NCI-H146 treated with DMSO at 0.1 percent for 48 hours (cell line): ENCODE data around the gene C9orf50.
A peak's percentile ranks its signal among the peaks of the same experiment; 100 is the strongest.
"Not testable (repeated sequence)": the region's sequence is repeated elsewhere in the genome, so short reads cannot be mapped to it uniquely, and the experiment has no call there.

Experiments
- DNase-seq: peaks from one replicate; lab custom pipeline; 2025; ENCODE audit not compliant: unreplicated experiment; lab: John Stamatoyannopoulos, UW

C9orf50 gene

DNA sequence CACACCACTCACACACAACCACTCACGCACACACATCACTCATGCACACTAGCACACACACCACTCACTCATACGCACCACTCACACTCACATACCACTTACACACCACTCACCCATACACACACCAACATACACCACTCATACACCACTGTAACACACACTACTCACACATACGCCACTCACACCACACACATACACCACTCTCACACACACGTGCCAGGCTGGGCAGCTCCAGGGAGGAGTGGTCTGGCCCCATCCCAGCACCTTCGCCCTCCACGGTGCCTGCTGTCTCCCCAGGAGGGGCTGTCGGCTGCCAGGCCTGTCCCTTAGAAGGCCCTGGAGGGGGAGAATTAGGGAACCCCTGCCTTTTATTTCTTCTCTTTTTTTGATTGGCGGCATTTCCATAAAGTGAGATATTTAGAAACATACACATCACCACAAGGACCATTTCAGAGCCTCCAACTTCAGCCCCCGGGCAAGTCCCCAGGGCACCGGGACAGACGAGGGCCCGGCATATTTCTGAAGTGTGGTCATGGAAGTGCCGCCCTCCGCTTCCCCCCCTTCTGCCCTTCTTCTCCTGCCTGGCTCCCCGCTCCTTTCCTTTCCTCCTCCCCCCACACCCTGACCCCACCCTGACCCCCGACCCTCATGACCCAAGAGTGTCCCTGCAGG lies 27.3 kb upstream of the C9orf50 start:
- DNase-seq = no peak

DNA sequence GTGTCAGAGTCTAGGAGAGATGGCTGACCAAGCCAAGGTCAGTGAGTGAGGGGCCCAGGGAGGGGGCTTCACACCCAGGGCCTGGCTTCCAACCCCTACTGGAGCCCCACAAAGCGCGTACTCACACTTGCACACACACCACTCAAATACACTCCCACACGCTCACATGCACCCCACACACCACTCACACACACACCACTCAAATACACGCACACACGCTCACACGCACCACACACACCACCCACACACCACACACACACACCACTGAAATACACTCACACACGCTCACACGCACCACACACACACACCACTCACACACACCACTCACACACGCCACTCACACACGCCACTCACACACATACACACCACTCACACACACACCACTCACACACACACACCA lies 26.7 kb upstream of the C9orf50 start:
- no peak for DNase-seq

GRCh38 chr9:129646654-129647053 lies 25.8 kb upstream of the C9orf50 start:
- DNase-seq = no peak

DNA sequence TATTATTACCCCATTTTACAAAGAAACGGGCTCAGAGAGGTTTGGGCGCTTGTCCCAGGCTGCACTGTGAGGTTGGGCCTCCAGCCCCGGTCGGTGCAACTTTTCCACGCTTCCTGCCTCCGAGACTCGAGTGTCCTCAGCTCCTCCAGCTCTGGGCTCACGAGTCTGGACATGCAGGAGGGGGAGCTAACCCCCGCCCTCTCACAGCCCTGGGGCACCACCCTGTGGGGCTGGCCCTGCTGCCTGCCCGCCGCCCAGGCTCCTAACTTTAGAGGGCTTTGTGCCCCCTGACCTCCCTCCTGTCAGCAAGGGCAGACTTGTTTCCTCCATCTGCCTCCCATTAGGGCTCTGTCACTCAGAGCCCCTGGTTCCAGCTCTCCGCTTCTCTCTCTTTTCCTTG lies 25.4 kb upstream of the C9orf50 start:
- no peak for DNase-seq

- DNase-seq = no peak
Observed at GRCh38 chr9:129644902-129645301, 24.0 kb upstream of the C9orf50 start.

DNA sequence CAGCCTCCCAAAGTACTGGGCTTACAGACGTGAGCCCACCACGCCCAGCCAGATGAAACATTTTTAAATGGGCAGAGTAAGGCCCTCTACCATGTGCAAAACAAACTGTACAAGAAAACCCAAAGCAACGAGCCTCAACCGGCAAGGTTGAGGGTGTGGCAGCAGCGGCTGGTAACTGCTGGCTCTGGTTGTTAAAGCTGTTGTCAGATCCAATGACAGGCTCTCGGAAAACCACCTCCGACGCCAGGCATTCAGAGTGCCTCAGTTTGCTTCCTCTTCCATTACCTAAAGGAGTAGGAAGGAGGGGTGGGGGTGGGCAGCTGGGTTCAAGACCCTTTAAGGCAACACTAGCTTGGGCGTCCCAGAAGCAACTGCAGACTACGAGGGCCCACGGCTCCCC lies 23.5 kb upstream of the C9orf50 start:
- DNase-seq = no peak

GRCh38 chr9:129643706-129644105 lies 22.8 kb upstream of the C9orf50 start:
- no peak for DNase-seq

- DNase-seq = peak; percentile 70
Observed at GRCh38 chr9:129641750-129642585, 21.1 kb upstream of the C9orf50 start, which contains the start of gene ASB6. Gene ASB6, minus strand, starts transcription at chr9:129642151. Its CDS starts 152 bp downstream, at chr9:129641999.

- DNase-seq = no peak
Observed at GRCh38 chr9:129640871-129641749, 20.2 kb upstream of the C9orf50 start.

DNA sequence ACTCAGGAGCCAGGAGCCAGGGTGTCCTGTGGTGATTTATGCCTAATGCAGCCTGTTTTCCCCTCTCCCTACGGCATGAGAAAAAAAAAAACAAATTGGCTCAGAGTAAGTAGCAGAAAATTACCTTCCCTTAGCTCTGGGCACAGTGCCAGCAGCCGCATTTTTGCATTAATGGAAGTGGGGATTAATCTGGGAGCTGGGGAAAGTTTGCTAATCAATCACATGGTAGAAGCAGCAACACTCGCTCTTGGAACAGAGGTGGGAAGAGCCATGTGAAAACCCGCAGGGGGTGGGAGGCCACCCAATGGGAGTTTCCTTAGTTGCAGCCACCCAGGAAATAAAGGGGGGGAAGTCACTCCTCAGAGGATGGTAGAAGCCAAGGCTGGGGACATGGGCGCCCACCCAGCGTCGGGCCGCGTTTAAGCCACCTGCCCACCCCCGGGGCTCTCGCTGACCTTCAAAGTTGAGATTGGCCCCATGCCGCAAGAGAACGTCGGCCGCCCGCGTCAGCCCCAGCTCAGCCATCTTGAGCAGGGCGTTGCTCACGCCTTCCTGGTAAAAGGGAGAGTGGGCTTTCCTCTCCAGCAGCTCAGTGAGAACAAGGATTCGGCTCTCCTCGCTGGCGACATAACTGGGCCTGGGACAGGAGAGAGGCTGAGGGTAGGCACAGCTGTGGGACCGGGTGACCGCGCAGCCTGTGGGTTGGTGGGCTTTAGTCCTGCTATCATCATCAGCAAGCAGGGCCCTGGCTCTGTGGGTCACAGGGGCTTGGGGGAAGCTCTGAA lies 19.4 kb upstream of the C9orf50 start:
- DNase-seq = no peak

GRCh38 chr9:129639756-129640085 lies 18.8 kb upstream of the C9orf50 start:
- no peak for DNase-seq

DNA sequence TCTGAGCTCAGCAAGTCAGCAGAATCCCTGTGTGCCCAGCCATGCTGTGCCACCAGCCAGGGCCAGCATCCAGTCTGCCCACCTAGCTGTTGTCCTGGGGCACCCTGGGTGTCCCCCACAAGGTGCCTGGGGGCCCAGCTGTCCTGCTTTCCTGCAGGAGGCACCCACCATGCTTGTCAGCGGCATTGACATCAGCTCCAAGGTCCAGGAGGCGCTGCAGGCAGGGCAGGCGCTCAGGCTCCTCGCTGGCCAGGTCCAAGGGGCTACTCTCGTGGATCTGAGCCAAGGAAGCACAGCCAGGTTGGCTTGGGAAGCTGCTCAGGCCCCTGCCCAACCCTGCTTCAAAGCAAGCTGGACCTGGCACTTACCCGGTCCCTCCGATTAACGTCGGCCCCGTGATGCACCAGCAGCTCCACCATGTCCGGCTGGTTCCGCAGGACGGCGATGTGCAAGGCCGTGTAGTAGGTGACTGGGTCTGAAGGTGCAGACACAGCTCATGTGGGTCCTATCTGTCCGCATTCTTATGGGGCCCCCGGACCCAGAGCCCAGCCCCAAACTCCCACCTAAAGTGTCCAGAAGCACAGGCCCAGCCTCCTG lies 18.2 kb upstream of the C9orf50 start:
- DNase-seq = no peak

DNA sequence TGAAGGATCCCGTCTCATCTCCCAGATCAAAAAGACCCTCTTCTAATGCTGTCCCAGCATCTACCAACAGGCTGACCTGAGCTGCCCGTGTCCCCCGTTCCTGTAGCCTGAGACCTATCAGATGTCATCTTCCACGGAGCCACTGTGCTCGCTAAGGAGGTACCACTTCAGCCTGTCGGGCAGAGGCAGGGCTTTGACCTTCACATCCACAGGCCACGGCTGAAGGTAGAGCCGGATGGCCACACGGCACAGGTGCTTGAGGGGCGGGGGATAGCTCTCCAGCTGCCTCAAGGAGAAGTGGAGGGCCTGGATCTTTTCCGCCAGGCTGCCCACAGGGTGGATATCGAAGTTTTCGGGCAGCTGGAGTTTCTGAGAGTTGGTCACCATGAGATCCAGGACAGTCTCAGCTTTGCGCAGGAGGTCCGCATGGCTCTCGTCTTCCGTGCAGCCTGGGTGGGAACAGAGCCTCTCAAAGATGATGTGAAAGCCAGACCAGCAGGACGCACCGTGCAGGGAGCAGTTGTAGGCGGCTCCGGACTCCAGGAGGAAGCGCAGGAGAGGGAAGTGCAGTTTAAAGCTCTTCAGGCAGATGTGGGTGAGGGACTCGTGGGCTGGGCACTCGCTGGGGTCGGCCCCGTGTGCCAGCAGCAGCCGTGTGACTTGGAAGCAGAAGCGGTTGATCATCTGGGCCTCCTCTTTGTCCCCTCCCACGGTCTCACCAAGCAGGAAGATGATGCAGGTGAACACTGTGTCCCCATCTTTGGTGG lies 17.0 kb upstream of the C9orf50 start:
- no peak for DNase-seq

DNA sequence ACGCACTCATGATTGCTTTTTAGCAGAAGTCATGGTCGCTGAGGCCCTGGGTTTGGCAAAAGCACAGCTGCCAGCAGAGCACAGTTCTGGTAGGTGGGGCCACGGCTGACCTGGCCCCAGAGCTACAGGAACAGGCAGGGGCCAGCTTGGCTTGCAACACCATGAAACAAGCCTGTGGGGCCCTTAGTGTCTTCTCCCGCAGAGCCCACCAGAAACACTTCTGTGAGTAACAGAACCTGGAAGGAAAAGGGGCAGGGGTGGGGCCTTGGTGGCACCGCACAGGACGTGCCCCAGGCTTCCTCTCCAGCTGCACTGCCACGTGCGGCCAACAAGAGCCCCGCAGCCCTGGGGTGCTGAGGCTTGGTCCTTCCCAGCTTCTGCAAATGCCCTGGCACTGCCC lies 16.2 kb upstream of the C9orf50 start:
- DNase-seq = no peak

DNA sequence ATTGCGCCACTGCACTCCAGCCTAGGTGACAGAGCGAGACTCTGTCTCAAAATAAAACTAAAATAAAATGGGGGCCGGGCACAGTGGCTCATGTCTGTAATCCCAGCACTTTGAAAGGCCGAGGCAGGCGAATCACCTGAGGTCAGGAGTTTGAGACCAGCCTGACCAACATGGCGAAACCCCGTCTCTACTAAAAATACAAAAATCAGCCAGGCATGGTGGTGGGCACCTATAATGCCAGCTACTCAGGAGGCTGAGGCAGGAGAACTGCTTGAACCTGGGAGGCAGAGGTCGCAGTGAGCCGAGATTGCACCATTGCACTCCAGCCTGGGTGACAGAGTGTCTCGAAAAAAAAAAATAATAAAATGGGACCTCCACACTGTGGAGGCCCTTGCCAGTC lies 15.4 kb upstream of the C9orf50 start:
- not testable (repeated sequence) for DNase-seq

DNA sequence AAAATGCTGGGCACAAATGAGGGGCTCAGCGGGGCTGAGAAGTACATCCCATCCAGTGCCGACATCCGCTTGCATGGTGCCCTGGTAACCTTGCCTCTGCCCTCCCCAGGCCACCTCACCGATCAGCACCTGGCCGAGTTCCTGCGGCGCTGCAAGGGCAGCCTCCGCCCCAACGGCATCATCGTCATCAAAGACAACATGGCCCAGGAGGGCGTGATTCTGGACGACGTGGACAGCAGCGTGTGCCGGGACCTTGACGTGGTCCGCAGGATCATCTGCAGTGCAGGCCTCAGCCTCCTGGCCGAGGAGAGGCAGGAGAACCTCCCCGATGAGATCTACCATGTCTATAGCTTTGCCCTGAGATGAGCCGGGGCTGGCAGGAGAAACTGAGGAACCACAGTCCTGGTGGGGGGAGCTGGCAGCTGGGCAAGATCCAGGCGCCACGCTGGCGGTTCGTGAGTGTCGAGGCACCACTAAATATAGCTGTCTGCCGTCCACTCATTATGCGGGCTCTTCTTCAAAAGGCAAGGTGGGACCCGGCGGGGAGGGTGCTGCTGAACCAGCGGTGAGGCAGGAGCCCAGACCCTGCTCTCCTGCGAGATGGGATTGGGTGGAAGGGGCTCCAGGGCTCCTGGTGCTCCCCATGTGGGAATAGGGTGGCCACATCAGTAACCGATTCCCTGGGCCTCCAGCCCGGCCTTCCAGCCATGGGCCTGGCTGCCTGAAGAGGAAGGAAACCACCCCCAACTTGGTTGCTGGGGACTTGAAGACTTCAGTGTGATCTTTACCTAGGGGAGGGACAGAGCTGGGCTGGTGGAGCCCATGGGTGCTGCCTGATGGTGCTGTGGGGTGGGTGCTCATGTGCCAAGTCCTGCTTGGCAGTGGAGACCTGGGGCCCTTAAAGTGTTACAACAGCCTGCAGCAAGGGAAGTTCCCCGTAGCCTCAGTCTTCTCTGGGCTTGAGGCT lies 14.5 kb upstream of the C9orf50 start:
- DNase-seq = no peak

DNA sequence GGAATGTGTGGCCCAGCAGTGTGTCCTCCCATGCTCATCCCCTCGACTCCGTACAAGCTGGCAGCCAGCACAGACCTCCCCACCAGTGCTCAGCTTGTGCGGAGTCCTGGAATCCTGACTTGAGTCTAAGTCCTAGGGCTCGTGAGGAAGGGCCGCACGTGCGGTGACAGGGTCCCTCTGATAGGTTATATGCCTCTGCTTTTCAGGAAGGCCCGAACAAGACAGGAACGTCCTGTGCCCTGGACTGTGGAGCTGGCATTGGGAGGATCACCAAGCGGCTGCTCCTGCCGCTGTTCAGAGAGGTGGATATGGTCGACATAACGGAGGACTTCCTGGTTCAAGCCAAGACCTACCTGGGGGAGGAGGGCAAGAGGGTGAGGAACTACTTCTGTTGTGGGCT lies 12.9 kb upstream of the C9orf50 start:
- no peak for DNase-seq

DNA sequence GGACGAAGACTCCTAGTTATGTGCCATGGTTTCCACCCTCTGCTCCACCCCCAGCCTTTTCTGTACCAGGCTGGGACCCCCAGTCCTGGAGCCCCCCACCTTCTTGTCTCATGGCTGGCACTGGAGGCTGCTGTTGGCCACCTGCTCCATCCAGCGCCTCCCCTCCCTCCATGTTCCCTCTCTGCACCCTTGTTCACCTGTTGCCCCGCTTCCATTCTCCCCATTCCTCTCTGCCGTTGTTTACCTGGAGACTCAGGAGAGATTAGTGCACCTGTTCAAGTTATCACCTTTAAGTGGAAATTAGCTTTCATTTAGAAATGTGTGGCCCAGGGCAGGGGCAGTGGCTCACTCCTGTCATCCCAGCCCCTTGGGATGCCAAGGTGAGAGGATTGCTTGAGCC lies 12.3 kb upstream of the C9orf50 start:
- no peak for DNase-seq

- no peak for DNase-seq
Observed at GRCh38 chr9:129632460-129632859, 11.6 kb upstream of the C9orf50 start.
